GM11168 (cell line): ENCODE data around the gene CRB1.
"Not testable (repeated sequence)": the region's sequence is repeated elsewhere in the genome, so short reads cannot be mapped to it uniquely, and the experiment has no call there.

Source experiments
- in situ Hi-C: fragments of 300-500 bp; cut with MboI; formaldehyde crosslinking; loops from one replicate; pipeline ENCODE4 v1.12.0; 2022; ENCODE audit warnings: low sequenced_read_pairs; ENCODE audit not compliant: unreplicated experiment

The CRB1 gene

GRCh38 chr1:197393772-197394171 is 125.7 kb downstream of the CRB1 start:
- in situ Hi-C loops = no loop called here

GRCh38 chr1:197394831-197395608 is 127.0 kb downstream of the CRB1 start:
- in situ Hi-C loops = no loop called here

GRCh38 chr1:197397895-197398294 is 129.8 kb downstream of the CRB1 start:
- in situ Hi-C loops = no loop called here

- in situ Hi-C loops = no loop called here
These were observed 131.9 kb downstream of the CRB1 start for GRCh38 chr1:197399755-197400521.

GRCh38 chr1:197400522-197400902 is 132.5 kb downstream of the CRB1 start:
- in situ Hi-C loops = no loop called here

- in situ Hi-C loops = no loop called here
These were observed 134.1 kb downstream of the CRB1 start for GRCh38 chr1:197402189-197402588.

GRCh38 chr1:197404774-197405173 is 136.7 kb downstream of the CRB1 start:
- in situ Hi-C loops = not testable (repeated sequence)

GRCh38 chr1:197405614-197406013 is 137.6 kb downstream of the CRB1 start:
- in situ Hi-C loops = not testable (repeated sequence)

GRCh38 chr1:197413564-197413963 is 145.5 kb downstream of the CRB1 start:
- in situ Hi-C loops = no loop called here

- in situ Hi-C loops = no loop called here
These were observed 147.2 kb downstream of the CRB1 start for GRCh38 chr1:197415221-197415620.

GRCh38 chr1:197418693-197419092 is 150.6 kb downstream of the CRB1 start:
- in situ Hi-C loops = no loop called here

GRCh38 chr1:197422993-197423392 is 154.9 kb downstream of the CRB1 start:
- in situ Hi-C loops = no loop called here

GRCh38 chr1:197424380-197424779 is 156.3 kb downstream of the CRB1 start:
- in situ Hi-C loops = no loop called here

GRCh38 chr1:197429372-197429771 is 161.3 kb downstream of the CRB1 start:
- in situ Hi-C loops = no loop called here

GRCh38 chr1:197435224-197435623 is 167.2 kb downstream of the CRB1 start:
- in situ Hi-C loops = no loop called here

GRCh38 chr1:197437601-197438000 is 169.5 kb downstream of the CRB1 start:
- in situ Hi-C loops = no loop called here

GRCh38 chr1:197438010-197438790 is 170.1 kb downstream of the CRB1 start:
- in situ Hi-C loops = no loop called here

GRCh38 chr1:197439708-197440280 is 171.7 kb downstream of the CRB1 start:
- in situ Hi-C loops = no loop called here

- in situ Hi-C loops = no loop called here
These were observed 172.7 kb downstream of the CRB1 start for GRCh38 chr1:197440715-197441114.

GRCh38 chr1:197441999-197442414 is 174.0 kb downstream of the CRB1 start:
- in situ Hi-C loops = no loop called here
